Measurements from ENCODE around the gene USP4.
"Not testable (repeated sequence)": the region's sequence is repeated elsewhere in the genome, so short reads cannot be mapped to it uniquely, and the experiment has no call there.

The USP4 gene

GRCh38 chr3:49349348-49350114 is 9.7 kb upstream of the USP4 start:
- DNase-seq (ENCODE audit: low read depth) = no peak
- no peak for TF ChIP-seq CTCF (IDR thresholded peaks at IDR 0.05; ENCODE audit: low read length, missing control alignments)
- no peak overlapping the region for H3K4me3 ChIP-seq (replicated peaks; ENCODE audit: low read depth, low read length)

DNA sequence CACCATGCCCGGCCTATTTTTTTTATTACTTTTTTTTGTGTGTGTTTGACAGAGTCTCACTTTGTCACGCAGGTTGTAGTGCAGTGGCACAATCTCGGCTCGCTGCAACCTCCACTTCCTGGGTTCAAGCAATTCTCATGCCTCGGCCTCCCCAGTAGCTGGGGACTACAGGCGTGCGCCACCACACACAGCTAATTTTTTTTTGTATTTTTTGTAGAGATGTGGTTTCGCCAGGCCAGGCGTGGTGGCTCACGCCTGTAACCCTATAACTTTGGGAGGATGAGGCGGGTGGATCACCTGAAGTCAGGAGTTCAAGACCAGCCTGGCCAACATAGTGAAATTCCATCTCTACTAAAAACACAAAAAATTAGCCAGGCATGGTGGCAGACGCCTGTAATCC is 8.5 kb upstream of the USP4 start:
- H3K4me3 ChIP-seq (replicated peaks; ENCODE audit: low read depth, low read length); DNase-seq (ENCODE audit: low read depth): not testable (repeated sequence)

- no peak for DNase-seq (ENCODE audit: low read depth)
- TF ChIP-seq CTCF (IDR thresholded peaks at IDR 0.05; ENCODE audit: low read length, missing control alignments) = no peak
- no peak overlapping the region for H3K4me3 ChIP-seq (replicated peaks; ENCODE audit: low read depth, low read length)
These were observed 7.0 kb upstream of the USP4 start for GRCh38 chr3:49346797-49347251.

GRCh38 chr3:49343163-49343562 is 3.3 kb upstream of the USP4 start:
- H3K4me3 ChIP-seq (replicated peaks; ENCODE audit: low read depth, low read length) = no peak overlapping the region
- DNase-seq (ENCODE audit: low read depth) = no peak
- no peak for TF ChIP-seq CTCF (IDR thresholded peaks at IDR 0.05; ENCODE audit: low read length, missing control alignments)

DNA sequence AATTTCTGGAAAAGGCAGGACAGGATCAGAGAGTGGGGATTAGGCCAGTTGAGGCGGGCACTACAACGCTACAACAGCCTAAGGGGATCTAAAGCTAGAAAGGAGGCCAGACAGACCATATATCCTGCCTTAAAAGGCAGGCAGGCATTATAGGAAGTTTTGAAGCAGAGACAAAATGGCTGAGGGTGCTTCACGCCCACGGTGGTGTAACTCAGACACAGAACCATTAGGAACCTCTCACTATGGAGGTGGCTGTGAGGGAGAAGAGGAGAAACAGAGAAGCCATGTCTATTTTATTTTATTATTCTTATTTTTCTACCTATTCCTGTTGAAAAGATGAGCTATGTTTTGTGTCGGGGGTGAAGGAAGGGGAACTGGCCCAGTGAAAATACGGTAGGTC is 2.1 kb upstream of the USP4 start:
- no peak for DNase-seq (ENCODE audit: low read depth)
- no peak overlapping the region for H3K4me3 ChIP-seq (replicated peaks; ENCODE audit: low read depth, low read length)
- TF ChIP-seq CTCF (IDR thresholded peaks at IDR 0.05; ENCODE audit: low read length, missing control alignments) = no peak

DNA sequence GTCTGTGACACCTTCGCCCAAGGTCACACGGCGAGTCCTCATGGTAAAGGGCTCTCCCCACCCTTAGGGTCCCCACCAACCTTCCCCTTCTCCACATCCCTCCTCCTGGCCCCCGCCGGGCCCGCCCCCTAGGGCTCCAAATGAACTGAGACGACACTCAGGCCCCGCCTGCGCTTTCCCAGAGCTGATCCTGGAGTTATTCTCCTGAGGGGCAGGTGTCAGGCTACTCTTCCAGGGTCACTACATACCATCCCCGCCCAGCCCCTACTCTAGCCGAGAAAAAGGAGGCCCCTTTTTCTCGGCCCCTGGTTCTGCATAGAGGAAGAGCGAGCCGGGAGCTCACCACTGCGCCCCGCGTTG is 292 bp downstream of the USP4 start:
- TF ChIP-seq CTCF (IDR thresholded peaks at IDR 0.05; ENCODE audit: low read length, missing control alignments) = no peak
- peak overlapping the region; percentile 89 for H3K4me3 ChIP-seq (replicated peaks; ENCODE audit: low read depth, low read length)
- DNase-seq (ENCODE audit: low read depth) = no peak

GRCh38 chr3:49333916-49334633 is 5.8 kb downstream of the USP4 start:
- no peak for DNase-seq (ENCODE audit: low read depth)
- no peak overlapping the region for H3K4me3 ChIP-seq (replicated peaks; ENCODE audit: low read depth, low read length)
- TF ChIP-seq CTCF (IDR thresholded peaks at IDR 0.05; ENCODE audit: low read length, missing control alignments) = no peak

Measured in fibroblast of pulmonary artery (primary cell).